Hepatic stellate cell (primary cell): ENCODE data around the gene FRRS1.

Experiments used
- DNase-seq: peaks from one replicate; pipeline ENCODE4 v3.0.0; 2011; ENCODE audit warnings: low spot score

The FRRS1 gene

GRCh38 chr1:99675994-99676393 lies 90.4 kb downstream of the FRRS1 start:
- no peak for DNase-seq

- no peak for DNase-seq
Measured at GRCh38 chr1:99675292-99675691, 91.1 kb downstream of the FRRS1 start.

GRCh38 chr1:99674115-99675064 lies 92.0 kb downstream of the FRRS1 start:
- no peak for DNase-seq

- no peak for DNase-seq
Measured at GRCh38 chr1:99673315-99673714, 93.1 kb downstream of the FRRS1 start.

- DNase-seq, result no peak
Measured at GRCh38 chr1:99672530-99673213, 93.8 kb downstream of the FRRS1 start.

- DNase-seq, result no peak
Measured at GRCh38 chr1:99672038-99672437, 94.4 kb downstream of the FRRS1 start.

GRCh38 chr1:99670583-99670982 lies 95.9 kb downstream of the FRRS1 start:
- no peak for DNase-seq

- DNase-seq, result no peak
Measured at GRCh38 chr1:99669821-99670220, 96.6 kb downstream of the FRRS1 start.

- no peak for DNase-seq
Measured at GRCh38 chr1:99669376-99669775, 97.1 kb downstream of the FRRS1 start.

- no peak for DNase-seq
Measured at GRCh38 chr1:99665212-99665611, 101.2 kb downstream of the FRRS1 start.

- DNase-seq, result no peak
Measured at GRCh38 chr1:99663501-99663900, 102.9 kb downstream of the FRRS1 start.

GRCh38 chr1:99662539-99663080 lies 103.8 kb downstream of the FRRS1 start:
- peak; percentile 32 for DNase-seq

- no peak for DNase-seq
Measured at GRCh38 chr1:99661780-99662179, 104.7 kb downstream of the FRRS1 start.

GRCh38 chr1:99660496-99660895 lies 105.9 kb downstream of the FRRS1 start:
- DNase-seq, result no peak

- DNase-seq, result no peak
Measured at GRCh38 chr1:99659755-99660210, 106.7 kb downstream of the FRRS1 start.
